ELR (cell line): ENCODE measurements around the gene PHACTR1.

ENCODE experiments used
- DNase-seq: peaks from one replicate; pipeline ENCODE4 v3.0.0-alpha.2; 2015; ENCODE audit warnings: low read depth

Gene PHACTR1

GRCh38 chr6:12803486-12803885 is 86.9 kb downstream of the PHACTR1 start:
- no peak for DNase-seq

- DNase-seq = peak; percentile 28
Observed at GRCh38 chr6:12804952-12805645, 88.5 kb downstream of the PHACTR1 start.

GRCh38 chr6:12806136-12806535 is 89.6 kb downstream of the PHACTR1 start:
- no peak for DNase-seq

- no peak for DNase-seq
Observed at GRCh38 chr6:12806796-12807195, 90.2 kb downstream of the PHACTR1 start.

GRCh38 chr6:12811519-12811918 is 95.0 kb downstream of the PHACTR1 start:
- no peak for DNase-seq

GRCh38 chr6:12813321-12813720 is 96.8 kb downstream of the PHACTR1 start:
- DNase-seq = peak; percentile 80

GRCh38 chr6:12814015-12814414 is 97.4 kb downstream of the PHACTR1 start:
- DNase-seq = no peak

- DNase-seq = no peak
Observed at GRCh38 chr6:12815089-12815488, 98.5 kb downstream of the PHACTR1 start.

GRCh38 chr6:12815884-12816600 is 99.5 kb downstream of the PHACTR1 start:
- peak; percentile 19 for DNase-seq

- DNase-seq = no peak
Observed at GRCh38 chr6:12818324-12818723, 101.8 kb downstream of the PHACTR1 start.

GRCh38 chr6:12823847-12824246 is 107.3 kb downstream of the PHACTR1 start:
- no peak for DNase-seq

- no peak for DNase-seq
Observed at GRCh38 chr6:12826584-12826983, 110.0 kb downstream of the PHACTR1 start.

GRCh38 chr6:12827921-12828320 is 111.4 kb downstream of the PHACTR1 start:
- DNase-seq = no peak

GRCh38 chr6:12832226-12832735 is 115.7 kb downstream of the PHACTR1 start:
- DNase-seq = no peak

- no peak for DNase-seq
Observed at GRCh38 chr6:12836009-12836408, 119.4 kb downstream of the PHACTR1 start.

- DNase-seq = no peak
Observed at GRCh38 chr6:12841619-12842018, 125.1 kb downstream of the PHACTR1 start.

- peak; percentile 57 for DNase-seq
Observed at GRCh38 chr6:12842114-12842513, 125.5 kb downstream of the PHACTR1 start.

GRCh38 chr6:12842658-12843057 is 126.1 kb downstream of the PHACTR1 start:
- DNase-seq = no peak

- peak; percentile 70 for DNase-seq
Observed at GRCh38 chr6:12844284-12845223, 128.0 kb downstream of the PHACTR1 start.

- DNase-seq = no peak
Observed at GRCh38 chr6:12845224-12846004, 128.8 kb downstream of the PHACTR1 start.
